Peyer's patch (tissue), 4 donors: ENCODE data around the gene NFIX.

Source experiments
- CTCF ChIP-seq, 6 experiments: fragments of 450-650 bp in 4 of 6; fragments of 200-600 bp in 2 of 6; sonication (generic) in 1 of 6; IDR thresholded peaks; one replicate each; pipeline ENCODE4 v1.5.1; 2017 to 2019; ENCODE audit warnings: antibody characterized with exemption in 6 of 6, mild to moderate bottlenecking in 3 of 6, moderate library complexity in 1 of 6
- POLR2A ChIP-seq, 2 donors: fragments of 450-650 bp; IDR thresholded peaks; one replicate each; pipeline ENCODE4 v1.5.1; 2017; ENCODE audit warnings: antibody characterized with exemption in 2 of 2, mild to moderate bottlenecking in 2 of 2, moderate library complexity in 2 of 2

GRCh38 chr19:13133241-13133870 is 138.1 kb downstream of the NFIX start:
- TF ChIP-seq CTCF (IDR thresholded peaks at IDR 0.05) (no peak), POLR2A (IDR thresholded peaks at IDR 0.05) (no peak)
